K562 (cell line): ENCODE measurements around the gene YJEFN3. TPM values are rescaled to one million over a fixed set of nuclear protein-coding genes. Genes with fewer than 3 reads are reported as not detected.

Source experiments
- ATAC-seq: fragments of 200-7000 bp; cut with Tn5 transposase; 3 replicates; pipeline ENCODE4 v1.9.1; 2020; ENCODE audit warnings: moderate library complexity
- BruUV-seq: library from RNA; stranded (reverse); fragments of 400-500 nt; replicated peaks from 2 replicates; lab custom pipeline; 2021; lab: Mats Ljungman, UMichigan
- CTCF ChIA-PET: fragments of 300-600 bp; formaldehyde crosslinking; extraction: SDS; loops from one replicate; lab custom pipeline; 2021; ENCODE audit warnings: low intra/inter-chr PET ratio; lab: Yijun Ruan, JAX
- POLR2A ChIA-PET: fragments of 300-600, 350-650 bp; sonication (Branson Sonifier 250); formaldehyde crosslinking; extraction: SDS; loops from one replicate; lab custom pipeline; 2021; ENCODE audit warnings: antibody characterized with exemption, inconsistent platforms; lab: Yijun Ruan, JAX
- DNase-seq, 4 experiments: peaks; one replicate each; pipeline versions ENCODE4 v3.0.0 to v3.0.0-alpha.2; 2011 to 2018; ENCODE audit warnings: low spot score in 3 of 4, mixed read lengths in 3 of 4; ENCODE audit errors: extremely low read depth in 1 of 4
- FAIRE-seq: peaks from 2 replicates; lab custom pipeline; 2011; peaks lifted over from hg19 to GRCh38; lab: Jason Lieb, UNC
- H2AFZ ChIP-seq: 2 replicates; pipeline ENCODE4 v1.6.0; 2011; ENCODE audit warnings: low read depth, low read length, control low read depth, inconsistent platforms
- H3K27ac ChIP-seq: fragments of 200-600 bp; 3 replicates; pipeline ENCODE4 v1.8.0; 2011; ENCODE audit warnings: low read depth, mild to moderate bottlenecking, control low read depth, inconsistent platforms, low read length, moderate library complexity, mixed read lengths; ENCODE audit errors: extremely low read depth
- H3K27me3 ChIP-seq, 2 experiments: fragments of 300-600 bp in 1 of 2; 2 replicates in 1 of 2; 3 replicates in 1 of 2; pipeline versions ENCODE4 v1.6.0 to v1.8.0; 2011; ENCODE audit warnings: inconsistent platforms in 2 of 2, low read length in 2 of 2, mild to moderate bottlenecking in 1 of 2, mixed read lengths in 1 of 2, moderate library complexity in 1 of 2; ENCODE audit not compliant: control insufficient read depth in 2 of 2, insufficient read depth in 2 of 2
- H3K36me3 ChIP-seq: fragments of 300-600 bp; 3 replicates; pipeline ENCODE4 v1.8.0; 2011; ENCODE audit warnings: mild to moderate bottlenecking, low read length, inconsistent platforms; ENCODE audit not compliant: control insufficient read depth, insufficient read depth
- H3K4me1 ChIP-seq, 2 experiments: fragments of 200-600 bp in 1 of 2; replicated peaks in 1 of 2; 2 replicates in 1 of 2; 3 replicates in 1 of 2; pipeline versions ENCODE4 v1.5.1 to v1.8.0; 2011; ENCODE audit warnings: inconsistent platforms in 2 of 2, low read length in 2 of 2, mild to moderate bottlenecking in 1 of 2, mixed read lengths in 1 of 2, moderate library complexity in 1 of 2; ENCODE audit not compliant: control insufficient read depth in 2 of 2, insufficient read depth in 2 of 2
- H3K4me2 ChIP-seq: 2 replicates; pipeline ENCODE4 v1.6.1; 2011; ENCODE audit warnings: low read length, control low read depth, inconsistent platforms, mixed read lengths; ENCODE audit not compliant: insufficient read depth
- H3K4me3 ChIP-seq: fragments of 200-600 bp; sonication (generic), shearing (Covaris generic); 2 replicates; pipeline ENCODE4 v1.5.1; 2016; ENCODE audit warnings: control low read depth, inconsistent platforms
- H3K79me2 ChIP-seq: fragments of 200-600 bp; 3 replicates; pipeline ENCODE4 v1.8.0; 2011; ENCODE audit warnings: low read length, inconsistent platforms; ENCODE audit not compliant: control insufficient read depth, insufficient read depth
- H3K9ac ChIP-seq, 2 experiments: 2 replicates each; pipeline versions ENCODE4 v1.6.0 to v1.6.1; 2011; ENCODE audit warnings: low read depth in 2 of 2, low read length in 2 of 2, control low read depth in 1 of 2, inconsistent platforms in 1 of 2, mild to moderate bottlenecking in 1 of 2, mixed read lengths in 1 of 2; ENCODE audit not compliant: insufficient read depth in 1 of 2
- H3K9me1 ChIP-seq: one replicate; pipeline ENCODE4 v1.6.0; 2011; ENCODE audit warnings: inconsistent platforms, mild to moderate bottlenecking, low read length, moderate library complexity; ENCODE audit not compliant: control insufficient read depth, insufficient read depth
- H3K9me3 ChIP-seq: replicated peaks from 2 replicates; pipeline ENCODE4 v1.5.1; 2011; ENCODE audit warnings: low read depth, low read length, inconsistent platforms; ENCODE audit not compliant: control insufficient read depth, insufficient read depth
- H4K20me1 ChIP-seq: replicated peaks from 2 replicates; pipeline ENCODE4 v1.6.1; 2011; ENCODE audit warnings: low read length, inconsistent platforms, mixed read lengths; ENCODE audit not compliant: control insufficient read depth, insufficient read depth
- POU5F1 ChIP-seq: fragments of 150-350 bp; IDR thresholded peaks from 2 replicates; pipeline ENCODE4 v1.6.1; 2014; ENCODE audit warnings: borderline replicate concordance, low read length, low read depth, mild to moderate bottlenecking; ENCODE audit not compliant: partially characterized antibody
- ZBTB33 ChIP-seq: sonication (generic); formaldehyde crosslinking; IDR thresholded peaks from 2 replicates; pipeline ENCODE4 v1.8.1; 2023; ENCODE audit warnings: mild to moderate bottlenecking, missing genetic modification reagents
- WGBS: fragments of 100-300 bp; shearing (Covaris generic); methylation state at CpG from one replicate; pipeline ENCODE4 v1.1.6; 2016; ENCODE audit warnings: low coverage, mixed read lengths; ENCODE audit not compliant: insufficient coverage; ENCODE audit errors: missing lambda C conversion rate; 5-methylcytosine and 5-hydroxymethylcytosine counted together
- in situ Hi-C: fragments of 300-500 bp; cut with MboI; formaldehyde crosslinking; loops from 4 replicates; pipeline ENCODE4 v1.15.0; 2018; ENCODE audit warnings: inconsistent platforms, mixed read lengths
- intact Hi-C: fragments of 100-400 bp; cut with micrococcal nuclease; formaldehyde crosslinking; loops from 2 replicates; pipeline ENCODE4 v1.14.2; 2022
- polyA plus RNA-seq, 8 experiments: library from polyadenylated mRNA; depleted of rRNA in 4 of 8; stranded (reverse) in 5 of 8; unstranded in 3 of 8; fragments of >200 nt; fragmentation: Nextera tagmentation in 2 of 8; fragmentation: Illumina TruSeq in 1 of 8; extraction: Ambion mirVana in 2 of 8; extraction: Trizol in 1 of 8; gene quantifications; 2 replicates each; pipeline versions ENCODE4 v1.2.1 to v1.2.3, GENCODE V29; 2011 to 2014; ENCODE audit warnings: inconsistent platforms in 1 of 8, missing spikeins in 1 of 8
- total RNA-seq, 7 experiments: library from RNA; depleted of rRNA in 6 of 7; stranded (reverse); fragments of >200 nt in 6 of 7; fragmentation: Illumina TruSeq in 2 of 7; extraction: Trizol in 2 of 7; gene quantifications; 2 replicates each; pipeline versions ENCODE4 v1.2.1 to v1.2.3, GENCODE V29; 2011 to 2021; ENCODE audit warnings: low replicate concordance in 1 of 7

The YJEFN3 gene
- total and polyA plus RNA-seq, 9 of the 15 experiments (the other 6 are each of a cell fraction or from before 2014, with no cell fraction given) = 0.04 to 5.8 (median 1.3) TPM; not detected in 1

- Histone ChIP-seq H3K9me1 (no peaks in the 10 kb centered on the region), H4K20me1 (0 out of 2 replicates have a peak, but pooled peaks cover 2% of the 10 kb centered on the region), H3K79me2 (peaks cover 35% of the 10 kb centered on the region), H3K4me3 (no peak overlapping the region), H3K27me3 (no peaks in the 10 kb centered on the region), H2AFZ (no peak overlapping the region), H3K9me3 (no peaks in the 10 kb centered on the region; the same call in none of the 2 replicates), H3K36me3 (peaks cover 8% of the 10 kb centered on the region), H3K9ac (no peak overlapping the region), H3K4me2 (no peak overlapping the region), H3K27ac (no peak overlapping the region), H3K4me1 (peaks cover 4 to 29% of the 10 kb centered on the region in 2 experiments; a peak in 4 of 5 replicates)
- intact Hi-C loops = no loop called here
- no peak for ATAC-seq
- in situ Hi-C loops = no loop called here
- WGBS = 99% methylated on average over 14 of the region's 46 CpGs
- TF ChIP-seq POU5F1 = no peak
- TF ChIP-seq ZBTB33 (CRISPR knock-in tag) = peak; percentile 87
- CTCF ChIA-PET = no interaction called here
- POLR2A ChIA-PET = interaction anchor here (0.6 kb wide), 1 partner anchor 201 kb away, joined by 3 read pairs; no protein-coding TSS in a partner anchor
- no peak for DNase-seq
- BruUV-seq = no TSS peak
- FAIRE-seq = no peak
These were observed 14.5 kb upstream of the YJEFN3 start for GRCh38 chr19:19514215-19514657.
